ENCODE measurements around the gene RAB31.

RAB31 gene

DNA sequence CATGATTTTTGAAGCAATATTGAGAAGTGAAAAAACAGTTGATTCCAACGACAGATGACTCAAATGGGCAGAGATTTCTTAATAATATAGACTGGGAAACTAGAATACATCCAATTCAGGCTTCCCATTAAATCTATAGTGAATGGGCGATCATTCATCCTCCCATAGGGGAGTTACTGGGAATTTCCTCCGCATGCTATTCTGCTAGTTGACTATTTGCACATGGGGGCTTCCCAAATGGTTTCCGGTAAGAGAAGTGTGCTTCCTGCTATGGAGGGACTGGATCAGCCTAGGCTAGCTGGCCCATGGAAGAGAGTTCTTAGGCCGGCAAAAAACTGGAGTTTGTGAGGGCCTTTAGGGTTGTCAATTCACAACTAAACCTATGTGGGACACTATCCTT lies 203.1 kb downstream of the RAB31 start:
- Histone ChIP-seq H3K27me3 (ENCODE audit: insufficient read depth, poor library complexity, severe bottlenecking) (no peaks in the 10 kb centered on the region), H3K27ac (ENCODE audit: poor library complexity, severe bottlenecking) (no peak overlapping the region), H3K4me3 (ENCODE audit: severe bottlenecking) (no peak overlapping the region), H3K36me3 (ENCODE audit: low read depth) (no peaks in the 10 kb centered on the region), H3K4me1 (ENCODE audit: insufficient read depth, poor library complexity, severe bottlenecking) (peaks cover 8% of the 10 kb centered on the region), H3K9me3 (ENCODE audit: severe bottlenecking) (no peaks in the 10 kb centered on the region)
- DNase-seq (ENCODE audit: low spot score) (no peak), ATAC-seq (ENCODE audit: low read depth) (no peak)
- TF ChIP-seq, protein P1, sequence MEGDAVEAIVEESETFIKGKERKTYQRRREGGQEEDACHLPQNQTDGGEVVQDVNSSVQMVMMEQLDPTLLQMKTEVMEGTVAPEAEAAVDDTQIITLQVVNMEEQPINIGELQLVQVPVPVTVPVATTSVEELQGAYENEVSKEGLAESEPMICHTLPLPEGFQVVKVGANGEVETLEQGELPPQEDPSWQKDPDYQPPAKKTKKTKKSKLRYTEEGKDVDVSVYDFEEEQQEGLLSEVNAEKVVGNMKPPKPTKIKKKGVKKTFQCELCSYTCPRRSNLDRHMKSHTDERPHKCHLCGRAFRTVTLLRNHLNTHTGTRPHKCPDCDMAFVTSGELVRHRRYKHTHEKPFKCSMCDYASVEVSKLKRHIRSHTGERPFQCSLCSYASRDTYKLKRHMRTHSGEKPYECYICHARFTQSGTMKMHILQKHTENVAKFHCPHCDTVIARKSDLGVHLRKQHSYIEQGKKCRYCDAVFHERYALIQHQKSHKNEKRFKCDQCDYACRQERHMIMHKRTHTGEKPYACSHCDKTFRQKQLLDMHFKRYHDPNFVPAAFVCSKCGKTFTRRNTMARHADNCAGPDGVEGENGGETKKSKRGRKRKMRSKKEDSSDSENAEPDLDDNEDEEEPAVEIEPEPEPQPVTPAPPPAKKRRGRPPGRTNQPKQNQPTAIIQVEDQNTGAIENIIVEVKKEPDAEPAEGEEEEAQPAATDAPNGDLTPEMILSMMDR (IDR thresholded peaks at IDR 0.05; ENCODE audit: poor library complexity, severe bottlenecking): no peak

Measured in RWPE2 (cell line).